ENCODE measurements around the gene ASPM. TPM values are rescaled to one million over a fixed set of nuclear protein-coding genes. Genes with fewer than 3 reads are reported as not detected.

Gene ASPM
- total RNA-seq, 1 donor from 2014 or later, result 3.7 TPM

GRCh38 chr1:197181982-197182381 lies 35.5 kb upstream of the ASPM start:
- H3K36me3 ChIP-seq (ENCODE audit: control insufficient read depth, insufficient read depth, low read length), result no peaks in the 10 kb centered on the region
- no peak overlapping the region for H3K4me3 ChIP-seq (ENCODE audit: low read depth, low read length)
- DNase-seq (ENCODE audit: low read depth), result no peak
- H3K27me3 ChIP-seq (ENCODE audit: control insufficient read depth, insufficient read depth, low read length), result no peaks in the 10 kb centered on the region
- TF ChIP-seq CTCF (IDR thresholded peaks at IDR 0.05; ENCODE audit: insufficient read depth, low read length, poor library complexity, severe bottlenecking), result no peak

GRCh38 chr1:197180252-197180878 lies 33.9 kb upstream of the ASPM start:
- Histone ChIP-seq H3K27me3 (ENCODE audit: control insufficient read depth, insufficient read depth, low read length) (no peaks in the 10 kb centered on the region), H3K4me3 (ENCODE audit: low read depth, low read length) (no peak overlapping the region), H3K36me3 (ENCODE audit: control insufficient read depth, insufficient read depth, low read length) (no peaks in the 10 kb centered on the region)
- TF ChIP-seq CTCF (IDR thresholded peaks at IDR 0.05; ENCODE audit: insufficient read depth, low read length, poor library complexity, severe bottlenecking), result peak; percentile 62
- DNase-seq (ENCODE audit: low read depth), result no peak

- no peak overlapping the region for H3K4me3 ChIP-seq (ENCODE audit: low read depth, low read length)
- no peaks in the 10 kb centered on the region for H3K27me3 ChIP-seq (ENCODE audit: control insufficient read depth, insufficient read depth, low read length)
- no peak for DNase-seq (ENCODE audit: low read depth)
- no peaks in the 10 kb centered on the region for H3K36me3 ChIP-seq (ENCODE audit: control insufficient read depth, insufficient read depth, low read length)
- TF ChIP-seq CTCF (IDR thresholded peaks at IDR 0.05; ENCODE audit: insufficient read depth, low read length, poor library complexity, severe bottlenecking), result no peak
Observed at GRCh38 chr1:197178998-197179397, 32.5 kb upstream of the ASPM start.

- no peaks in the 10 kb centered on the region for H3K27me3 ChIP-seq (ENCODE audit: control insufficient read depth, insufficient read depth, low read length)
- TF ChIP-seq CTCF (IDR thresholded peaks at IDR 0.05; ENCODE audit: insufficient read depth, low read length, poor library complexity, severe bottlenecking), result no peak
- H3K36me3 ChIP-seq (ENCODE audit: control insufficient read depth, insufficient read depth, low read length), result no peaks in the 10 kb centered on the region
- DNase-seq (ENCODE audit: low read depth), result no peak
- no peak overlapping the region for H3K4me3 ChIP-seq (ENCODE audit: low read depth, low read length)
Observed at GRCh38 chr1:197174818-197175217, 28.3 kb upstream of the ASPM start.

GRCh38 chr1:197173571-197174507 lies 27.4 kb upstream of the ASPM start:
- Histone ChIP-seq H3K36me3 (ENCODE audit: control insufficient read depth, insufficient read depth, low read length) (no peaks in the 10 kb centered on the region), H3K4me3 (ENCODE audit: low read depth, low read length) (no peak overlapping the region), H3K27me3 (ENCODE audit: control insufficient read depth, insufficient read depth, low read length) (no peaks in the 10 kb centered on the region)
- TF ChIP-seq CTCF (IDR thresholded peaks at IDR 0.05; ENCODE audit: insufficient read depth, low read length, poor library complexity, severe bottlenecking), result no peak
- no peak for DNase-seq (ENCODE audit: low read depth)

All from kidney epithelial cell (primary cell).